ENCODE measurements around the gene PLRG1.
"Not testable (repeated sequence)": the region's sequence is repeated elsewhere in the genome, so short reads cannot be mapped to it uniquely, and the experiment has no call there.

PLRG1 gene

GRCh38 chr4:154549894-154550790, at the start of gene PLRG1:
PLRG1 (minus strand) TSS chr4:154550400; CDS start chr4:154550308, 92 bp downstream.
- peak; percentile 97 for DNase-seq (ENCODE audit: low spot score)

DNA sequence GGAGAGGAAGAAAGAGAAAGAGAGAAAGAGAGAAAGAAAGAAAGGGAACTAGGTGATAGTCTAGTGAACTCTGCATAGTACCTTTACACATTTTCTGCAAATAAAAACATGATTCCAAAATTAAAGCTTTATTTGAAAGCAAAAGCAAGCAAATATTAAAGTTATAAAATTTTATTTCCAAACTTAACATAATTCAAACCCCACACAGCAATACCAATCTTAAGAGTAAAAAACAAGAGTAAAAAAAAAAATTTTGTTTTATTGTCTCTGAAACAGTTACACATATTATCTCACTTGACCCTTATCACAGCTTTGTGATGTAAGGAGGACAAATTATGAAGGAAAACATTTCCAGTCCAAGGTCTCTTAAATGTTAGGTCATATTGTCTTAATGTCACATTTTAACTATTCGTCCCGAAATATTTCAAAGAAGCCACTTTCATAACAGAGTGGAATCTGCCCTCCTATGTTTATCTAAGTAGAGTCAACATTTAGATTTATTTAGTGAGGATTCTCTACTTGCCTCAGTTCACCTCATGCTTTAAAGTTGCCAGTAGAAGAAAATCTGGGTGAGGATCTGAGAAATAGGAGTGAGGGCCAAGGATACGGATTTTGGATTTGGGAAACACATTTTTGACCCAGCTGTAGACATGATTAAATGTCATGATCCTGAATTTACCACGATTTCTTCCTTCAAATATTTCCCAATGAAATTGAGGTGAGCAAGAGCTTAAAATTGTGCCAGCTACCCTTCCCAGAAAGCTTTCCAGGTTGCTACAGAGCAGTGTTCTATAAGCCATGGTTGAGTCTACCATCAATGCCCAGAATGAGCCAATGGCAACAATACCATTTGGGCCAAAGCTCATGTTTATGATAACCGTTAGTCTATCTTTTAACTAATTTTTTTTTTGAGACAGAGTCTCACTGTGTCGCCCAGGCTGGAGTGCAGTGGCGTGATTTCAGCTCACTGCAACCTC, 47.9 kb upstream of the PLRG1 start:
- no peak for DNase-seq (ENCODE audit: low spot score)

DNA sequence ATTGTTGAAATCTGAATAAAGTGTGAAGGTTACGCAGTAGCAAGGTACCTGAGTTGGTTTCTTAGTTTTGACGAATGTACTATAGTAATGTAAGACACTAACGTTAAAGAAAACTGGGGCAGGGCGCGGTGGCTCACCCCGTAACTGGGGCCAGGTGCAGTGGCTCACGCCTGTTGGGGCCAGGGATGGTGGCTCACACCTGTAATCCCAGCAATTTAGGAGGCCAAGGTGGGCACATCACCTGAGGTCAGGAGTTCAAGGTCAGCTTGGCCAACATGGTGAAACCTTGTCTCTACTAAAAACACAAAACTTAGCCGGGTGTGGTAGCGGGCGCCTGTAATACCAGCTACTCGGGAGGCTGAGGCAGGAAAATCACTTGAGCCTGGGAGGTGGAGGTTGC, 47.1 kb upstream of the PLRG1 start:
- DNase-seq (ENCODE audit: low spot score): not testable (repeated sequence)

DNA sequence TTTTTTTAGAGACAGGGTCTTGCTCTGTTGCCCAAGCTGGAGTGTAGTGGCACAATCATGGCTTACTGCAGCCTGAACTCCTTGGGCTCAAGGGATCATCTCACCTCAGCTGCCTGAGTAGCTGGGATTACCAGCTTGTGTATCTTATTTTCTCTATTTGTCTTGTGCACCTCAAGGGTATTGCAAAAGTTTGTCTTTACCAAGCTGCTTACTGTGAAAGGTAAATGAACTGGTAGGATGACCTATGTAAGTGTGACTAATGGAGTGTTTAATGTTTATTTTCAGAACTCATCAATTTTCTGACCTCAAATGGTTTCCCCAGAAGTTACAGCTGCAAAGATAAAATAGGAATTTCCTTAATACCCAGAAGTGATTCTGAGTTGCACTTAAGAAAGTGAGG, 45.6 kb upstream of the PLRG1 start:
- DNase-seq (ENCODE audit: low spot score): no peak

DNA sequence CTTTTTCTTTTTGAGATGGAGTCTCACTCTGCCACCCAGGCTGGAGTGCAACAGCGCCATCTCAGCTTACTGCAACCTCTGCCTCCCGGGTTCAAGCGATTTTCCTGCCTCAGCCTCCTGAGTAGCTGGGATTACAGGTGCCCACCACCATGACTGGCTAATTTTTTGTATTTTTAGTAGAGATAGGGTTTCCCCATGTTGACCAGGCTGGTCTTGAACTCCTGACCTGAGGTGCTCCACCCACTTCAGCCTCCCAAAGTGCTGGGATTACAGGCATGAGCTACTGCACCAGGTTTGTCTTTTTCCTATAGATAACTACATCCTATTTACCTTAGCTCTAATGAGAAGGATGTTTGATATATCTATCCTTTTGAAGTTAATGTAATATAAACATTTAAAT, 44.1 kb upstream of the PLRG1 start:
- DNase-seq (ENCODE audit: low spot score): not testable (repeated sequence)

DNA sequence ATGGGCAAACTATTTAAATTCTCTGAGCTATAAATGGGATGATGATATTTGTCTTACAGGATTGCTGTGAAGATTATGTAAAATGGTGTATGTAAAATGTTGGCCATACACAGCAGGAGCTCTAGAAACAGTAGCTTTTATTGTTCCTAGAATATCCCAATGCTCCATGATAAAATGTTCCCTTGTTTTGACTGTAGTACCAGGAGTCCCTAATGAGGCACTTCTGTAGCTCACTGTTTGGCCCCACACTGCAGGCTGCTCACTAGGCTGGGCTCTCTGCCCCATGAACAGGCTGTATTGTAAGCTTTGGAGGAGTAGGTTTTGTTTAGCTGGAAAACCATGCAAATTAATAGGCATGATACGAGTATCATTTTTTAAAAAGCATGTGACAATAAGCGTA, 43.7 kb upstream of the PLRG1 start:
- no peak for DNase-seq (ENCODE audit: low spot score)

- DNase-seq (ENCODE audit: low spot score): no peak
Observed at GRCh38 chr4:154591890-154592289, 41.7 kb upstream of the PLRG1 start.

DNA sequence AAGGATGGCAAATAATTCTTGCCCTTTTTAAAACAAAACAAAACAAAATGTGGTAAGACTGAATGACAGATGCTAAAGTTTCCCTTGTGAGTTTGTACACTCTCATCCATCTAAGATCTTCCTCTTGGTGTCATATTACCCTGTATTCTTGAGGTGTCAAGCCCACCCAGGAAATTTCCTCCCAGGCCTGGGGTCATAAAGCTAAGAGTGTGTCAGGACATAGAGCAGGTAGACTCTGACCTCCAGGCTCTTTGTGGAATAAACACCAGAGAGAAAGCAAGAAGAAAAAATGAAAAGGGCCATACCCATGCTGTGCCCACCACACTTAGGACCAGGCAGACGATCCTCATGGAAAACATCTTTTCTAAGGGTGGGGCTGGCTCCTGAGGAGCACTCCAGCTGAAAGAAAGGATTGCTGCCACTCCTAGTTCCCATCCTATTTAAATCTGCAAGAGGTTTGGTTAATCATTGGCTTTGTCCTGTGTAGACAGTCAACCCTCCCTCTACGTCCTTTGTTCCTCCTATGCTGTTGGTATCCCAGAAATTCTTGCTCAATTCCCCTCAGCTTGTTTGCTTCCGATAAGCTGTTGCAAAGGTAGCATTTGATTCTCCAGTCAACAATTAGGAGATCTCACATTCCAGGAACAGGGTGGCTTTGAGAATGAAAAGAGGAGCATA, 40.3 kb upstream of the PLRG1 start, which contains the start of gene FGA:
Gene FGA (minus strand): TSS at position 414 of the 678 bp plus-strand sequence. CDS start 55 bp downstream, at position 359.
- DNase-seq (ENCODE audit: low spot score): no peak

- DNase-seq (ENCODE audit: low spot score): no peak
Observed at GRCh38 chr4:154589296-154590197, 39.3 kb upstream of the PLRG1 start.

- DNase-seq (ENCODE audit: low spot score): no peak
Observed at GRCh38 chr4:154588198-154588597, 38.0 kb upstream of the PLRG1 start.

- DNase-seq (ENCODE audit: low spot score): no peak
Observed at GRCh38 chr4:154586296-154587033, 36.3 kb upstream of the PLRG1 start.

DNA sequence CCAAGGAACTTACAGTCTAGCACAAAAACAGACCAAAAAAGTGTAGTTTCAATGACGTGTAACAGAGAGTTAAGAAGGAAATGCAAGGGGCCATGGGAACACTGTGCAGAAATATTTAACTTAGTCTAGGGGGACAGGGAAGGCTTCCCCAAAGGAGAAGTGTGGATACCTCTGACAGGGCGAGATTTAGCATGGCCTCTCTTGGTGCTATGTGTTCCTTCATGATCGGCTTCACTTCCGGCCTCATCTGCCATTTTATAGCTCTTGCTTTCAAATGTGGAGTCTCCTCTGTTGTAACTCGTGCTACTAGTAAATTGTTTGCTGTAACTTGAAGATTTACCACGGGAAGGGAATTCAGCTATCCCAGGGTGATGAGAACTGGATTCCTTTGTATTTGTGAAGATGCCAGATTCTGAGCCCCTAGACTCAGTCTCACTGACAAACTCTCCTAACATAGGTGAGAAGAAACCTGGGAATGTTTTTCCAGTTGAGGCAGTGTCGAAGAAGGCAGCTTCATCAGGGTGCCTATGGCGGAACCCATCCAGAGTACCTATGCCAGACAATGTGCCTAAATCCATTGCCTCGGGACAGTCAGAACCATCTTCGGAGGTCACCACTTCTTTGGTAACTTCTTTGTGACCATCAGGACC, 35.3 kb upstream of the PLRG1 start:
- no peak for DNase-seq (ENCODE audit: low spot score)

- no peak for DNase-seq (ENCODE audit: low spot score)
Observed at GRCh38 chr4:154584259-154584658, 34.1 kb upstream of the PLRG1 start.

DNA sequence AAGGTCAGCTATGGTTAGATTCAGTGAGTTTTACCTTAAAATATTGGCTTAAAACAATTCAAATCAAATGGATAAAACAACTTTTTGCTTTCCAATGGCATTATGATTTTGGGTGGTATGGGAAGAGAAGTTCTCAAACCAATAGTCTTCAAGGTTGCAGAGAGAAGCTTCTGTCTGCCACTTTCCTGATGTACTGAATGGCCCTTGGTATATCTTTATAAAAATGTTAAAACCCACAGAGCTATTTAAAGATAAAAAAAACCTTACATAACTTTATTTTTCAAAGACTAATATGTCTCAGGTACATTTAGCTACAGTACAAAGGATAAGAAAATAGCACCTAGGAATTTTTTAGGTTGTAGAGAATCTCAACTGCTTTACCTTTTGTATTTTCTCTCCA, 33.5 kb upstream of the PLRG1 start:
- DNase-seq (ENCODE audit: low spot score): no peak

DNA sequence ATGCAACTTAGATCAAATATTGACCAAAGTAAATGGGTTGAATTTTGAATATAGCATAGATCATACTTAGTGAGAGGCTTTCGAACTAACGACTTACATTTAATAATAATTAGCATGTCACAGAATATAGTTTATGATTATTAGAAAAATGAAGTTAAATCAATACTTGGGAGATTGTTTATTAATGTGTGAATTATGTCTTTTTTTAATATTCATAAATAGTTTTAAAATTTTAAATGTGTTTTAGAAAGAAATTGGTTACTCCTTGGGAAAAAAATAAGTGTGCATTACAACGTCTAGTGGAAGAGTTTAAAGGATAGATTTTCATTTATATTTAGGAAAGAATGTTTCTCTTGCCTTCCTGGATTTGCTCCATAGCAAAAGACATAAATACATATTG, 33.0 kb upstream of the PLRG1 start:
- DNase-seq (ENCODE audit: low spot score): no peak

DNA sequence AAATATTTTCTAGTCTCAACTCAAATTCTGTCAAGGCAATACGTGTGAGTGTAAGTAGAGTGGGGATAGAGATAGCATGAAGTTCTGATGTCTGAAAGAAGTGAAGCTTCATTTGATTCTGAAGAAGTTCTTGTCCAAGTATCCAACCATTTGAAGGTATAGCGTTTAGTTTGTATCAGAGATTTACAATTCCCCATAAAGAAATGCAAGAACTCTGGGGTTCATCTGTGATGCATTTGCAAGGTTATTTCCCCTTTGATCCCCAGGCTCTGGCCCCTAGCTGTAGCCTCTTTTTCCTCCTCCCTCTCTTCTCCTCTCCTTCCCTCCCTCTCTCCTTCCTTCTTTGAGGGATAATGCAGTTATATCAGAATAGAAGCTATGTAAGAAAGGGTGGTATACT, 32.5 kb upstream of the PLRG1 start:
- DNase-seq (ENCODE audit: low spot score): no peak

GRCh38 chr4:154579927-154580326, 29.7 kb upstream of the PLRG1 start:
- DNase-seq (ENCODE audit: low spot score): no peak

GRCh38 chr4:154578919-154579318, 28.7 kb upstream of the PLRG1 start:
- DNase-seq (ENCODE audit: low spot score): no peak

DNA sequence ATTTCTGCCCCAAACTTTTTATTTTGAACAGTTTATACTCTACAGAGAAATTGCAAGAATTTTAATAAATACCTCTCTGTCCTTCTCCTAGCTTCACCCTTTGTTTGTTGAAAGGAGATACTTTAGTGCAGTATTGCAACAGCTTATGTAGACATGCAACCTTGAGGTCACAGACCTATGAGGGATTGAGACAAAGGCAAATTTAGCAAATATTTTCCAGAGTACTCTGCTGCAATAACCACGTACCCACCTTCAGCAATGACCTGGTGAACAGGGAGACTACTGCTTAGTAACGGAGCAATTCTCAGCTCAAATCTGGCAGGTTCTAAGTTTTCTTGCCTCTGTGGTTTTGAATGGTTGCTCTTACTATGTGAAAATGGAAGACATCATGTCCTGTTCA, 27.1 kb upstream of the PLRG1 start:
- DNase-seq (ENCODE audit: low spot score): no peak

GRCh38 chr4:154574311-154574710, 24.1 kb upstream of the PLRG1 start:
- DNase-seq (ENCODE audit: low spot score): no peak

Data from CD4-positive, alpha-beta T cell treated with Interleukin-2 at 100 ng/mL for 4 hours (primary cell).